EL (cell line): Measurements from ENCODE around the gene HSD17B3.
A peak's percentile ranks its signal among the peaks of the same experiment; 100 is the strongest.
"Not testable (repeated sequence)": the region's sequence is repeated elsewhere in the genome, so short reads cannot be mapped to it uniquely, and the experiment has no call there.

Experiments
- DNase-seq: peaks from one replicate; pipeline ENCODE4 v3.0.0-alpha.2; 2016

The HSD17B3 gene

DNA sequence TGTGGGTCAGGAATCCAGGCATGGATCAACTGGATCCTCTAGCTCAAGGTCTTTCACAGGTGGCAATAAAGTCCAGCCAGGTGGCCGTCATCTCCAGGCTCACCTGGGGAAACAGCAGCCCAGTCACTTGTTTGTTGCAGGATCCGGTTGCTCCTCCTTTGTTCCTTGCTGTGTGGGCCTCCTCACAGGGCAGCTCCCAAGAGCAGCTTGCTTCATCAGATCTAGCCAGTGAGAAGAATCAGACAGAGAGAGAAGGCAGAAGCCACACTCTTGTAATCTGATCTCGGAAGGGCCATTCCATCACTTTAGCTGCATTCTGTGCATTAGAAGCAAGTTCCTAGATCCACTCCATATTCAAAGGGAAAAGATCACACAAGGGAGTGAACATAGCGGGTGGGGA is 3.2 kb upstream of the HSD17B3 start:
- DNase-seq, result no peak

DNA sequence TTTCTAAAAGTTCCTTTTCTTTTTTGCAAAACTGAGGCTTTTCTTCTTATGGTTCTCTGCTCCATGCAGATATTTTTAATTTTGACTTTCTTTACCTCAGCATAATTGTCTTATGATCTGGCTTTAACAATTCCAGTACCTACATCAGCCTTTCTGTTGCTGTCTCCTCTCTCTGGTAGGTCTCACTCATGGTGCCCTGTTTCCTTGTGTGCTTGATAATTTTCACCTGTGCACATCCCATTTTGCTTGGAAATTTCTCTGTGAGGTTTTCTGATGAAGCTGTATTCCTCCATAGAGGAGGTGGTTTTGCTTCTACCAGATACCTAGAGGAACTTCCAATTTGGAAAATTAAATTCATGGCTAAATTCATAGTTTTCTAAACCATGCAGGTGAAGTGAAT is 2.3 kb upstream of the HSD17B3 start:
- no peak for DNase-seq

DNA sequence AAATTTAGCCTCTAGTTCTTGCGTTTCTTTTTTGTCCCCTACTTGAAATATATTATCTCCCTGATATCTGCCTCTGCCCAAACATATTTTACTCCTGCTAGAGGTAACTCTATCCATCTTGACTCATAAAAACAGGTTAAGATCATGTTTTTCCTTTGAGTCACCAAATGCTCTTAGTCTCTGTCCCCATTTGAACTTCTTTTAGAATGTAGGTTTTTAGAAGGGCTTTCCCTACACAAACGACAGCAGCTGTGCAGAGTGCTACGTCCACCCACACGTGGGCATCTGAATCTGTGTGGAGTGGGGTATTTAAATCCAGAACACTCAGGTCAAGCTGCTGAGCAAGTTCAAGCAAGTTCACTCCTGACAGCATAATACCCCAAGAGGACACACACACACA is 2.2 kb downstream of the HSD17B3 start:
- peak; percentile 17 for DNase-seq

DNA sequence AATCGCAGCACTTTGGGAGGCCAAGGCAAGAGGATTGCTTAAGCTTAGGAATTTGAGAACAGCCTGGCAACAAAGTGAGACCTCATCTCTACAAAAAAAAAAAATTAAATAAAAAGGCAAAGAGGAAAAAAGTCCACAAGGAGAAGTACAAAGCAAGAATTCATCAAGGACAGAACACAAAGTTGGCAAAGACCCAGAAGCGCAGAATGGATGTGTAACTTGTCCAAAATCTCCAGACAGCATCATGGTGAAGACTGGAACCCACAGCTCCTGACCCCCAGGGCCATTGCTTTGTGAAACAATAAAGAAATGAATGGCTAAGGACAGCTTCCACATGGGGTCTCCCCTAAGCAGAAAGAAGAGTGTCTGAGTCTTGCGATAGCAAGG is 7.8 kb downstream of the HSD17B3 start:
- DNase-seq, result no peak

DNA sequence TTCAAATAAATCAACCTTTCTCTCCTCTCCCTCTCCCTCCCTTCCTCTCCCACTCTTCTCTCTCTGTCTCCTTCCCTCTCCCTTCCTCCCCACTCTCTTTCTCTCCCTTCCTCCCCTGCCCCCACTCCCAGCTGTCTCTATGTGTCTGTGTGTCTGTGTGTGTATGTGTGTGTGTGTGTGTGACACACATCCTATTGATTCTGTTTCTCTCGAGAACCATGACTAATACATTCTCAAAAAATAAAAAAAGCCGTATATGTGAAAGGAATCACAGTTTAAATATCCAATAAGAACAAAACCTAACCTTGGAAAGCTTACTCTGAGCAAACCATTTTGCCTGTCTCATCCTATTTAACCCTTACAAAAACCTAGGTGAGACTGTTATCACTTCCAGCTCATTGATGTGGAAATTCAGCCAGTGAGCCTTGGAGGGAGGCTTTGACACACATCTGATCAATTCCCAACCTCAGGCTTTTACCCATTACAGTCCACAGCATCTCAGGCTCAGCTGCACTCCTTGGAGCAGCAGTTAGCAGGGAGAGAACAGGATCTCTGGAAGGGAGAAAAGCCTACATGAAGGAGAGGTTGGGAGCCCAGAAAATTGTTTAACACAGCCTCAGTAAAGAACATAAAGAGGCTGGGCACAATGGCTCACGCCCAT is 8.3 kb downstream of the HSD17B3 start:
- DNase-seq, result peak; percentile 31

DNA sequence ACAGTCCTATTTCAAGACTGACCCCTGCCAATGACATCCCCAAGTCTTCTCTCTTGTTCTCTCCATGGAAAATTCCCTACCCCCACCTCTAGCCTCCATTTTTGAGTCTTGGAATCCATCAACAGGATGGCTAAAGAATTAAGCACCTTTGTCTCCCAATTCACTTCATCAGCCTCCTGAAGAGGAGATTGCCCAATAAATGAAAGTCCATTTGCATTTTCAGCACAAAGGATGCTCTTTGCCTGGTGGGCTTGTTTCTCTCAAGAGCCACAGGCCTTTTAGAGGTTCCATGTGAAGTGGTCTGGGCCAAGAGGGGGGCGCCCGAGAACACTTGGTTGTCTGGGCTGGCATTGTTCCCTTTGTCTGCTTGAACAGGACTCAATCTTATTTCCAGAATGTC is 12.6 kb downstream of the HSD17B3 start:
- no peak for DNase-seq

DNA sequence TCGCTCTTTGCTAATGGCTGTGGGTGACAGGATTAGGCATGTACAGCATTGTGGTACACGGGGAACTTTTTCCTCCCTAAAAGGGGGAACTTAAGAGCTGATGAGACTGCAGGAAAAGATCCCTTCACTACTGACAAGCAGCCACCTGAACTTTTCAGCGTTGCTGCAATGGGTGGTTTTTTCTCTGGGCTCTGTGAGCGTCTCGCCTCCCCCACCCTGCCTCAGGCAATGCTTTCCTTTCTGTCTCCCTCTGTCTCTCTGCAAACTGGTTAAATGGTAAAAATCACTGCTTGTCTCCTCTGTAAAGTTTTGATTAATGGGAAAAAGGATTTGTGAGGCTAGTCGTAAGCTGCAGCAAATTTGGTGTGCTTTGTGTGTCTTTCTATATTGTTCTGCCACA is 20.3 kb downstream of the HSD17B3 start:
- no peak for DNase-seq

DNA sequence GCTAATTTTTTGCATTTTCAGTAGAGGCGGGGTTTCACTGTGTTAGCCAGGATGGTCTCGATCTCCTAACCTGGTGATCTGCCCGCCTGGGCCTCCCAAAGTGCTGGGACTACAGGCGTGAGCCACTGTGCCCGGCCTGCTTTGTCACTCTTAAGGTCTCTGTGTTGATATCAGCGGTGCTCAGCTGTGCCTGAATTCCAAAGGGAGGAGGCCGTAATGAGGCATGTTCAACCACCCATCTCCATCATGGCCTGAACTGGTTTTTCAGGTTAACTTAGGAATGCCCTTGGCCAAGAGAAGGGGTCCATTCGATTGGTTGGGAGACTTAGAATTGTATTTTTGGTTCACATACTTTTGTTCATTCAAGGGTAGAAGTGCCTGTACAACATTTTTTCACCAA is 22.0 kb downstream of the HSD17B3 start:
- DNase-seq, result no peak

DNA sequence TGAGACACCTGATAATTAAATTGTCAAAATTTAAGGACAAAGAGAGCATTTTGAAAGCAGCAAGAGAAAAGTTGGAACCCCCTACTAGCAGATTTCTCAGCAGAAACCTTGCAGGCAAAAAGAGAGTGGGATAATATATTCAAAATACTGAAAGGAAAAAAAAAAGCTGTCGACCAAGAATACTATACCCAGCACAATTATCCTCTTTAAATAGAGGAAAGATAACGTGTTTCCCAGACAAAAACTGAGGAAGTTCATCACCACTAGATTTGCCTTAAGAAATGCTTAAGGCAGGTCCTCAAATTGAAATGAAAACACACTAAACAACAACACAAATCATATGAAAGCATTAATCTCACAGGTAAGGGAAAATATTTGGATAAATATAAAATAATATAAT is 27.0 kb downstream of the HSD17B3 start:
- DNase-seq, result no peak

DNA sequence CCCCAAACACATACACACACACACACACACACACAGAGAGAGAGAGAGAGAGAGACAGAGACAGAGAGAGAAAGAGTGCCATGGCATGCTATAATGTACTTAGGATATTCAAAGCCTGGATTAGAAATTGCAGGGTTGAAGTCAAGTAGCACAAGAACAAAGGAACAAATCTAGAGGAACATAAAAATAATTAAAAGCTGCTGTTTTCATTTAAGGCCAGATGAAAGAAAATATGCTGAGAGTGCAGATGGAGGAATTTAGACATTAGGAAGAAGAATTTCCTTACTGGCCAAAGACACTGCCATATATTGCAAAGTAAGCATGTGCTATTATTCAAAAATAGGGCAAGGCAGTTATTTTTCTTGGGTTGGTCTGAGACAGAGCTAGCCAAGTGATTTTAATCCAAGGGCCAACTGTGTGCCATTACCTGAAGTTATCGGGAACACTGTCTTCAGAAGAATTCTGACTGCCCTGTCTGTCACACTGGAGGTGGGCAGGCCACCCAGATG is 31.7 kb downstream of the HSD17B3 start:
- no peak for DNase-seq

DNA sequence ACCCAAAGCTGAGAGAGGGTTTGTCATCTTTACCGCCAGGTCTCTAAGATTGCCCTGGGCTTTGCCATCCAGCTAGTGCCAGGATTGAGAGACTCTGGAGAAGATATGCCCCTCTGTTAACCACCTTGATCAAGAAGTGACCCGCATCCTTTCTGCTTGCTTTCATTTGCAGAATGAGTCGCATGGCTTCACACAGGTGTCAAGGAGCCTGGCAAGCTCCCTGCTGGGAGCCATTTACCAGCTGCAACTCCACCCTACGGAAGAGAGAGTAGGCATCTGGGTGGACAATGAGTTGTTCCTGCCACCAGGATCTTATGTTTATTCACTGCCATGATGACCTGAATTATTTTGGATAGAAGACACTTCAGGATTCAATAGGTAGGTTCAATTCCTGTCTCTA is 43.0 kb downstream of the HSD17B3 start:
- DNase-seq, result no peak

DNA sequence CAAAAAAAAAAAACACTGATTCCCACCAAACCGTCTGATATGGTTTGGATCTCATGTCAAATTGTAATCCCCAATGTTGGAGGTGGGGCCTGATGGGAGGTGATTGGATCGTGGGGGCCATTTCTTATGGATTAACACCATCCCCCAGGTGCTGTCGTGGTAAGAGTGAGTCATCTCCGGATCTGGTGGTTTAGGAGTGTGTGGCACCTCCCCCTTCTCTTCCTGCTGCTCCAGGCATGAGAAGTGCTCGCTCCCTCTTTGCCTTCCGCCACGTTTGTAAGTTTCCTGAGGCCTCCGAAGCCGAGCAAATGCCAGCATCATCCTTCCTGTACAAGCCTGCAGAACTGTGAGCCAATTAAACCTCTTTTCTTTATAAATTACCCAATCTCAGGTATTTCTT is 45.2 kb downstream of the HSD17B3 start:
- peak; percentile 13 for DNase-seq

DNA sequence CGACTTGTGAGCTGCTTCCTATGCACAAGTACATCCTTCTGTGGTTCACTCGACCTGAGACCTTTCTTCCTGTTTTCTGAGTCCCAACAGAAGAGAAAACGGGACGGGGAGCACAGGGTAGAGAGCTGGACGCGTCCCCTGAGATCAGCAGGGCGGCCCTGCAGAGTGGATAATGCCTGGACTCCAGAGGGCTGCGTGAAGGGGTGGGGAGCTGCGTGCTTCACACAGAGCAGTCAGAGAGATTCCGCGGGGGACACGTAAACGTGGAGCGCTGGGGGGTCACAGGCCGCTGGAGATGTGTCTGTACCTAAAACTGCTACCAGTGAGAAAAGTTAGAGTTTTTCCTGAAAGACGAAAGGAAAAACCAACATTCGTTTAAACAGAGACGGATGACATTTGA is 46.3 kb downstream of the HSD17B3 start:
- DNase-seq, result no peak

DNA sequence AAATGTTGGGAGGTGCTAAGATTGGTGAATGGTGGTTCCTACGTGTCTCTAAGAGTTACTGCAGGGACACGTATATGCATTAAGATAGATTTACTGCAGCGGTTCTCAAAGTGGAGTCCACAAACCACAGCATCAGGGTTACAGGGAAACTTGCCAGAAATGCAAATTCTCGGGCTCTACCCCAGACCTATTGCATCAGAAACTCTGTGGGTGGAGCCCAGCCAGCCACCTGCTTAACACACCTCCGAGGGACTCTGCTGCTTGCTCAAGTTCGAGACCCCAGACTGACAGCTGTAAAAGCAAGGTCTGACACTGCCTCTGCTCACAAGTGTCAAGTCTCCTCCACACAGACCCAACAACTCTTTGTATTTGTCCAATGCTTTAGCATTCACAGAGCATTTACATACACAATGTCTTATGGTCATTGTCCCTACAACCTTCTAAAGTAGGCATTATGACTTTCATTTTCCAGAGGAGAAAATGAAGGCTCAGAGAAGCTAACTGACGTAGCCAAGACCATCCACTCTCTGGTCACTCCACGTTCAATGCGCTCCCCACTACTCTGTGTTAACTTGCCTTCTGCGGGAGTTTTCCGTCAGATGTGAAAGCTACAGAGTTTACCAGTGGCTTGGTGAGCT is 48.8 kb downstream of the HSD17B3 start:
- DNase-seq, result no peak

DNA sequence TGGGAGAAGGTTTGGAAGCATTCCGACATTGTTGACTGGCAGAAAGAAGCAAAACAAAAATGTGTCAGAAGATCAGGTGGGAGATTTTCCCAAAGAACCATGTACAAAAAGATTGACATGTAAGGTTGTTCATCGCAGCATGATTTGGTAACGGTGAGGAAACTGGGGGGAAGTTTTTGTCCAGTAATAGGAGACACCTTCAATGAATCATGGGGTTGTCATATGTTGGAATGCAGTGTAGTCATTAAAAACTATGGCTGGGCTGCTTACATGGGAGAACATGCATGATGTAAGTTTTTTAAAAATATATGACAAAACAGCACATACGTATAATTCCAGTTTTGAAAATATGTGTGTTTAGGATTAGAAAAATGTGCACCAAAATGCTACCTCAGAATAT is 50.5 kb downstream of the HSD17B3 start:
- peak; percentile 11 for DNase-seq

DNA sequence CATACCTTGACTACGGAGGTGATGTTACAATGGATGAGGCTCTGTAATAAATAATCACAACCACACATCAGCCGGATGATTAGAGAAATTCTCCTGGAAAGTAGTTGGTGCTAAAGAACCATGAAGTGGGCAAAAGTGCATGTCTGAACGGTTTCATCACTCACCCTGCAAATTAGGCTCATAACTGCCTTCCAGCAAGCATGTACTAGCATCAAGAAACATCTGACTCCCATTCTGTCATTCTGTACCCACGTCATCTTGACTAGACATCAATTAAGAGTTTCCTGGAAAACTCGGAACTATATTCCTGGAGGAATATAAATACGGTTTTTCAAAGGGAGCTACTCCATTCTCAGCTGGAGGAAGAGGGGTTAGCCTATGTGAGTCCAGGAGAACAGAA is 52.2 kb downstream of the HSD17B3 start:
- DNase-seq, result no peak

DNA sequence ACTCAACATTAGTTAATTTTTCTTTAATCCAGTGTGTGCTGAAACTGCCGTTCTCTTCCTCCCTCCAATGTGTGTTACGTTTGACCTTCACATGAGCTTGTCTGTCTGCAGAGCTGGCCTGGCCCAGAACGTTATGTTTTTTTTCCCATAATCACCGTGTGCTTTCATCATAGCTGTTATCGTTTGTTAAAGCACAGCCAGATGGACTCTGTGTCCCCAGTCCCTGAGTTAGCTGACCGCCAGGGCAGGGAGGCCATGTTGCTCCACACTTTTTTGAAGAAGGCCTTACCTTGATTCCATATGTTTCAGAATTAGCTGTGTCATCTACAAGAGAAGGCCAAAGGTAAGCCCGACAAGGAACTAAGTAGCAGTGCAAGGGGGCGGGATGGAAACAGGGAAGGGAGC is 55.7 kb downstream of the HSD17B3 start:
- no peak for DNase-seq

DNA sequence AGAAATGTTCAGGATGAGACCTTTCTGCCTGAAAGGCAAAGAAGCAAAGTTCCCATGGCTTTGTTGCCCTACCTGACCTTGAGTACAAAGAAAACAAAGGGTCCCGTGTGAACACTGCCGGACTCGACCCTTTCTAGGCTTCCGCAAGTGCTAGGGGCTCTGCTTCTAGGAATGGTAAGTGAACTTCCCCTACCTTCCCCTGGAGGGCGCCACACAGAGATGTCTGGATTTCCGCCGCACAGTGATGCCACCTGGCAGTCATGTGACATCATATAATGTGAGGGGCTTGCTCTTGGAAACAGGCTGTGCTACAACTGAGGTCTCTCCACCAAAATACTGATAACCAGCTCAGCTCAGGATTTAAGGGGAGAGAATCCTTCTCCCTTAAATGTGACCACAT is 56.6 kb downstream of the HSD17B3 start:
- no peak for DNase-seq

DNA sequence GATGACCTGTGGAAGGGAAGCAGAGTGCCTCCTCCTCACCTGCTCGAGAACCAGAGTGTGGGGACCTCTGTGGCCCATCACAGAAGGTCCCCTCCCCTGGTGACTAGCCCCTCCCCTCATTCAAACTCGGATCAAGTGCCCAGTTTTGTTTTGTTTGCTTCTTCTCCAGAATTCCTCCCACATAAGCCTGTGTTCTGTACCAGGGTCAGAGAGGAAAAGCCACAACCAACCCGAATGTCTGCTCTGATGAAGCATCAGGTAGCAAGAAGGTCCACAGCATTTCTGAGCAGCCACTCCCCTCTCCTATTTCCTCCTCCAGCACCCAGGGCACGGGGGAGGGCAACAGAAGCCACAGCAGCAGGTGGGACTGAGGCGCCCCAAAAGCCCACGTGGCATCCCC is 58.2 kb downstream of the HSD17B3 start:
- DNase-seq, result no peak

DNA sequence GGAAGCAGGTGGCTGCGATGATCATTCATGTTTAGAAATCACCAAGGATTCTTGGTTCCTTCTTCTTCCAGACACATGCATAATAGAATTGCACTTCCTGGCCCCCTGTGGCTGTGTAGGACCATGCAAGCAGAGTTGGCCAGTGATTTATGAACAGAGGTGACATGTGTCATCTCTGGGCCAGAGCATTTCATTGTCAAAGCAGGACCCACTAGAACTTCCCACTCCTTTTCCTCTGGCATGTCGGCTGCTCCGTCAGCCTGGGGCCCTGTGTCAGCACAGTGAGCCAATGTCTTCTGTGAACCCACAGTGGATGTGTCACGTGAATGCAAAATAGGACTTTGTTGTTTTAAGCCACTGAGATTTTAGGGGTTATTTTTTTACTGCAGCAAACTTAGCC is 59.2 kb downstream of the HSD17B3 start:
- DNase-seq, result peak; percentile 7

DNA sequence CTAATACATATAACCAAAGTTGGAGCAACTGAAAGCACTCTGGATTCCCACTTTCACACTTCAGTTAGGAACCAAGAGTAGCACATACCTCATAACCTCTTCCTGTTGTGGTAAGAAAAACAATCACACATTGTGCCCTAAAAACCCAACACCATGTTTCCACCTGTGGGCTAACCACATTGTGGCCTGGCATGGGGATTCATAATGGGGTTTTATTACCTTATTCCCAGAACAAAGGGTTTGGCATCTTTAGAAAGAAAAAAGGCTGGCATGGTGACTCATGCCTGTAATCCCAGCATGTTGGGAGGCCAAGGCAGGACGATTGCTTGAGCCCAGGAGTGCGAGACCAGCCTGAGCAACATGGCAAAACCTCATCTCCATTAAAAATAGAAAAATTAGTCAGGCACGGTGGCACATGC is 60.6 kb downstream of the HSD17B3 start:
- no peak for DNase-seq

DNA sequence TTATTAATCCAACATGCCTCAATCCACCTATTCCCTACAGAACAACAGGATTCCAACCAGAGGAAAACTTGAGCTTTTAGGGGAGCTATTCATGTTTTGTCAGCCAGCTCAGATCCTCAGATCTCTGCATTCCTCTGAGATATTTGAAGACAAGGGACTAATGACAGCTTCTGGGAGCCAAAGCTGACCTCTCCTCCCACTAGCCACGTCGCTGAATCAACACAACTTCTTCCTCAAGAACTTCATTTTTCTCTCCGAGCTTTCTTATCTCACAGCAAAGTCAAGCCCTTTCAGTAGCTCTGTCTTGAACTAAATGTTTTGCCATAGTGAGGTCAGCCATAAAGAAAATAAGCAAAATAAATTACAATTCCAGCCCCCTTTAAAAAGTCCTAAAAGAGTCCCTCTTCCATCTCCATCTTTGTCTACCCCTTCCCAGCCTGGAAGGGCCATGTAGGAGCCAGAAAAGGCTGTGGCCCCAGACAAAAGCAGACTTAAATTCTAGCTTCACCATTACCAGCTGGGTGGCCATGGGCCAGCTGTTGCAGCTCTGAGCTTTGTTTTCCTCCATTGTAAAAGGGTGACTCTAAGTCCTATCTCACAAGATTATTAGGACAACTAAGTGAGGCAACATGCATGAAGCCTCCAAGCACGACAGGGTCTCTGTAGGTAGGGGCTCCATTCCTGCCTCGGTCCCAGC is 65.0 kb downstream of the HSD17B3 start:
- no peak for DNase-seq

DNA sequence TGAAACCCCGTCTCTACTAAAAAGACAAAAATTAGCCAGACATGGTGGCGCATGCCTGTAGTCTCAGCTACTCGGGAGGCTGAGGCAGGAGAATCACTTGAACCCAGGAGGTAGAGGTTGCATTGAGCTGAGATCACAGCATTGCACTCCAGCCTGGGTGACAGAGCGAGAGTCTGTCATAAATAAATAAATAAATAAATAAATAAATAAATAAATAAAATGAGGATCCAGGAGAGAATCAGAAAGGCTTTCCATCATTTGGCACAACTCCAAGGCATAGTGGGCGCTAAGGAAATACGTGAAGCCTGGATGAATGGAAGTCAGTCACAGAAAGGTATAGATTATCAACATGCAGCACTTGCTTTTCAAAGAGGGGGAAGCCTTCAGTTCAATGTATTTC is 65.6 kb downstream of the HSD17B3 start:
- DNase-seq, result not testable (repeated sequence)

DNA sequence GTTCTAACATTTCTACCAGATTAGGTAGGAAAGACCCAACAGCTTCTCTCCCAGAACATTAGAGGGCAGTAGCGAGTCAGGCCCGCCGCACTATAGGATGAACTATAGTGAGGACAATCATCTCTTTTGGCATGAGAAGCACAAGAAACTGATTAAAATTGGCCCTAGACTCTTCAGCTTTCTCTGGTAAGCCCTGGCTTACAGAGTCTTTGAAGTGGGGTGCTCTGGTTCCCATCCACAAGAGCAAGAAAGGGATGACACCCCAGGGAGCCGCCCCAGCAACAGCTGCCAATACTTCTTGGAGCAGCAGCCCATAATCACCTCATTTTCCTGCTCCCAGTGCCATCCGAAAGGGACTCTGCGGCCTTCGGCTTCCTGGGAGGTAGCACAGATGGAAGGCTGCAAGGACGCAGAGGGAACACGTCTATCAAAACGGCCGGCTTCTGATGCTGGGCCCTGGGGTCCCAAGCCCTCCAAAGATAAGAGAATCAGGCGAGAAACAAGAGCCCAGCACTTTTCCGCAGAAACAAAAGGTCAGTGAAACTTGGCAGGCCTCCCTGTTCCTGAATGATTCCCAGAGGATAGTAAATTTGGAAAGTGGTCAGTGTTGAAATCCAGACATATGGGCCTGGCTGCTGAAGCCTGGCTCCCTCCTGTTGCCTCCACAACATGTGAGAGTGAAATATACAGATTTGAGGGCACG is 69.3 kb downstream of the HSD17B3 start:
- DNase-seq, result peak; percentile 57
